T-helper 2 cell treated with Interferon-gamma antibody and Interleukin-4, amounts not matched to agents 100 ng/mL and 5 ng/mL, for 36 hours (primary cell): ENCODE data around the gene PLXNA2. TPM values are rescaled to one million over a fixed set of nuclear protein-coding genes. Genes with fewer than 3 reads are reported as not detected.

ENCODE experiments used
- intact Hi-C: fragments of 100-400 bp; cut with micrococcal nuclease; formaldehyde crosslinking; loops from one replicate; pipeline ENCODE4 v1.15.1; 2023
- total RNA-seq: library from RNA; stranded (reverse); gene quantifications from 2 replicates; pipeline ENCODE4 v1.2.3, GENCODE V29; 2022

PLXNA2 gene
- total RNA-seq, 1 donor from 2014 or later, result 0.39 TPM

DNA sequence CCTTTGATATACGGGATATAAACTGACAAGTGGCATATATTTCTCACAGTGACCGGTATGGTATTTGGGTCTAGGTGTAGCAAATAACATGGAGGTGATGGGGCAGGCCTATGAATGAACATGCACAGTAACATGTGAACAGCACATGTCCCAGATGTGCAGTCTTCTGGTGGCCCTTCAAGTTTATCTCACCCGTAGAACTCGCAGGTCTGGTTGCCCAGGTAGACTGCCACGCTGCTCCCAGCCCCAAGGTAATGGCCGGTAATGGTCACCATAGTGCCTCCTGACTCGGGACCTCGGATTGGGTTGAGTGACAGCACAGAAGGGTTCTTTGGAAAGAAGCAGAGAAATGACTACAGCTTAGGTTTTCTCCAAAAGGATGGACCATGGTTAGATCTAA lies 192.0 kb downstream of the PLXNA2 start:
- intact Hi-C loops, result no loop called here

DNA sequence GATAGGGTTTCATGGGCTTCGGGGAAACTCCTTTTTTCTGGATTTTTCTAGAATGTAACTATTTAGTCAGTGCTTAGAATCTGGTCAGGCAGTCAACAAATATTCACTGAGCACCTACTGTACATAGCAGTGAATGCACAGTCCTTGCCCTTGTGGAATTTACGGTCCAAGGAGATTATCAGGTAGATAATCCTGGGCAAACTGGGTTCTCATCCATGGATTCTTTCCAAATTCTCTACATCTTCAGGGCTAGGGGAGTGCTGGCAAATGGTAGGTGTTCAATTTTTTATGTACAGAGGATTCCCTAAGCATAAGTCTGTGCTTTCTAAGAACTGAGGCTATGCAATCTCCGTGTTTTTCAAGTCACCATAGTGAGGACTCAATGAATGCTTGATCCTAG lies 192.5 kb downstream of the PLXNA2 start:
- intact Hi-C loops, result no loop called here

- intact Hi-C loops, result no loop called here
Observed at GRCh38 chr1:208048904-208049303, 195.3 kb downstream of the PLXNA2 start.

- intact Hi-C loops, result no loop called here
Observed at GRCh38 chr1:208047975-208048374, 196.2 kb downstream of the PLXNA2 start.

DNA sequence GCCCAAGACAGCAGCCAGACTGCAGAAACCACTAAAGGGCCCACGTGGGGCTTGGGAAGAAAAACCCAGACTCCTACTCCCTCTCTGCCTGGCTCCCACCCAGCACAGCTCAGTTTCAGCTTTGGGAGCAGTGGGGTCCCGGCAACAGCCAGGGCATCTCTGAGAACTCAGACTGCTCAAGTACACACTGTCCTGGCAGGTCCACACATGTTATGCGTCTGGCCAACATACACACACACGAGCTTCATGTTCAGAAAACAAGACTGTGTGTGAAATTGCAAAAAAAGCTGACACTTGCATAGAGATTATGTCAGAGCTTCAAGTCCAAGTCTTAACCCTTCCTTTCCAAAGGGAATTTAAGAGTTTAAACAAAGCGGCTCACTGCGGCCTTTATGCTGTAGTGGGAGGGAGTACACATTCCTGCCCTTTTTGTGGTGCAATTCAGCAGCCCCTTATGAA lies 196.7 kb downstream of the PLXNA2 start:
- intact Hi-C loops, result no loop called here

DNA sequence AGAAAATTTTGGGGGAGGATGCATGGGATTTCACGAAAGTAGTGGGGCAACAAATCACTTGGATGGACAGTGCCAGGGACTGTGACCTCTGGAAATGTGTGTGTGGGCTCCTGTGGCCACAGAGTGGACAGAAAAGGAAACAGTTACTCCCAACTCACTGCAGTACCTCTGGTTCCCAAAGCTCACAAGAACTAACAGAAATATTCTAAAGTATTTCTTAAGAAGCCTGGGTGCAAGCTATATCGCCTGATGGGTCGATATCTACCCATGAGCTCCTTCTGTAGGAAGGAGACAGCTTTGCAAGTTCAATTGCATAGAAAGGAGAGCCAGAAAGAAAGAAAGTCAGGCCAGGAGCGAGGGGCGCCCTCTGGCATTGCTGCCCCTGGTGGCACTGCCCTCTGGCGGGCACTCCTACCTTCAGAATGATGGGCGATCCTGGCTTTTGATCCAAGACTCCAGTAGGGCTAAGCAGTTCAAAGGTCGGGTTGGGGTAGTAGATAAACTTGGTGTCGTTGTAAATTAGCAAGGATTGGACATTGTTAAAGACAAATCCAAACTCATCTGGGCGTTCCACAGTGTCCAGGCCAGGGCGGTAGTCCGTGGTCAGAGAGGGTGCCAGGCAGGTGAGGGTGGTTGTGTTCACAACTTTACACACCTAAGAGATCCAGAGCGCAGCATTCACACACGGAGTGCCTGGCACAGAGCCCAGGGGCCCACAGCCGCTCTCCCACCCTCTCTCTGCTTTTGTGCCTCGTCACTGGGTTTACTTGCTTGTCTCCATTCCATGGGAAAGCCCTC lies 198.5 kb downstream of the PLXNA2 start:
- intact Hi-C loops, result no loop called here

GRCh38 chr1:208044589-208045462 lies 199.4 kb downstream of the PLXNA2 start:
- intact Hi-C loops, result no loop called here

DNA sequence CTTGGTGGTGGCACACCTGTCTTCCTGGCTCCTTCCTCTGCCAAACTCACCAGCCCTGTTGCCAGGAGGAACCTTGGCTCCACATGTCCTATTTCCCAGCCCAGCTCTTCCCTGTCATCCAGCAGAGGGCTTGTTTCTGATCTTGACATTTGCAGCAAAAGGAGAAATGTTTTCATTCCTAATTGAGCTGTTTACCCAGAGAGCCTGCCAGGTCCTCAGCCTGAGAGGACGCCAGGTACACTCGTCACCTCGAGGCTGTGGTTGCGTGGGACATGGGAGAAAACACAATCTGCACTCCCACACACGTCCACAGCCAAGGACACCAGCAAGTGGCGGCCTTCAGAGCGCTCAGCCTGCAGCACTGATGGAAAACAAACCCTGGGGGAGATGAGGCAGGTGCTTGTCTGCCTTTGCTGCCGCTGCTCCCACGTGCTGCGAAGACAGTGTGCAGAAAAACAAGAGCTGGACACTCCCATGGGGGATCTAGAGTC lies 200.4 kb downstream of the PLXNA2 start:
- intact Hi-C loops, result no loop called here

DNA sequence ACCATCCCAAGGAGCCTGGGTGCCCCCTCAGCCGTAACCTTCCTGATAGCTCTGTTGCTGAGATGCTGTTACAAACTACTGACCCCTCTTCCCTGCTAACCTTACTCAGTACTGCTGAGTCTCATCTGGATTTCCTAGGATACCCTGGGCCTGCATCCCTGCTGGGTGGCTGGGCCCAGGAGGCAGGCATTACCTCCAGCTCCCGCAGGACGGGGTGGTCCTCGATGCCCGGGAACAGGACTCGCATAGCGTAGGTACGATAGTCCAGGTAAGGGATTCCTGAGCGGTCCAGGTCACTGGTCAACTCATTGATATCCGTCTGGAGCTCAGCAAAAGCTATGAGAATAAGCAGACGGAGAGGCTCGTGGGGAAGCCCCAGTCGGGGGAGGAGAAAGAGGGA lies 201.3 kb downstream of the PLXNA2 start:
- intact Hi-C loops, result no loop called here

GRCh38 chr1:208042041-208042615 lies 202.1 kb downstream of the PLXNA2 start:
- intact Hi-C loops, result no loop called here

- intact Hi-C loops, result no loop called here
Observed at GRCh38 chr1:208041505-208041904, 202.7 kb downstream of the PLXNA2 start.

DNA sequence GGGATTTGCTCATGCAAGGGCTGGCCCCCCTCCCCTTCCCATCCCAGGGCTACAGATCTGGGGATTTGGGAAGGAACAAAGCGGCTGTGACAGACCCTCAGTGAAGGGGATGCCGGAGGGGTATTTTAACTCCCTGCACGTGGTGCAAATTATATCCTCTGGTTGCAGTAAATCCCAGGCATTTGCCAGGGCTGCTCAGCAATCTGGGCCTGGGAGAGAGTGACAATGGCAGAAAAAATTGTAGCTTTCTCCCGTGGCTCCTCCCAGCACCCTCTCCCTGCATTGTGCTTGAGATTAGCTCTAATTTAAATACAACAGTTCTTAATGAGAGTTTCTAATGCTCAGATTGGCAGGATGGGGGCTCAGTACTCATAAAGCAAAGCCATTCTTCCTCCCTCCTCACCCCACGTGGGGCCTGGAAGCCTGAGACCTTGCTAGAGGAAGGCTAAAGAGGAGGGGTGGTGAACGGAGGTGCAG lies 203.3 kb downstream of the PLXNA2 start:
- intact Hi-C loops, result no loop called here

DNA sequence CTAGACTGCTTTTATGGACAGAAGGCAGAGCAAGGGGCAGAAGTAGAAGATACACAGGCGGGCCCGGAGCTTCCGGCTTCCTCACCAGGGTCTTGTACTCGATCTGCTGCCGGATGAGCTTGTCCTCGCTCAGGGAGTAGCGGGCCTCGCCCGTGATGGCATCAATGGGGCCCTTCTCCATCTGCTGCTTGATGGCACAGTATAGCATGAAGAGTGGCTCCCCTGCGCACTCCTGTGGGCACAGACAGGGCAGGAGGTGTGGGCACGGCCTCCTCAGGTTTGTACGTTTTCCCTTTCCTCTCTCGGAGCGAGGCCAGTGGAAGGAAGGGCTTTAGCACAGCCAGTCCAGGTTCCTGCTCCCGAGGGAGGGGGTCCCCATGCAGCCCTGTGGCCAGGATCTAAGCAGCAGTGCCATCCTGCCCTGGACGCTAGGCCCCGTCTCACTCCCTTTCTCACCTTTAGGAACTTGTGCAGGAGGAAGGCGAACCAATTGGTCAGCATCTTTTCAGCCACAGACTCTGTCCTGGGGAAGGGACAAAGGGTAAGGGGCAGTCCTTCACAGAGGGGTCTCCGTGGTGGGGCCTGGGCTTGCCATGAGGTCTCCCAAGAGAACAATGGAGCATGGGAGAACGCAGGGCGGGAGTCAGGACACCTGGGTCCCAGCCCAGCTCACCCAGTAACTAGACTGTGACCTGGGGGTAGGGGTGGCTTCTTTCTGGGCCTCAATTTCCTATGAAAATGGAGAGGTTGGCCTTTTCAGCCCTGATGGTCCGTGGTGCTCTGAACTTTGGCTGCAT lies 204.4 kb downstream of the PLXNA2 start:
- intact Hi-C loops, result no loop called here

GRCh38 chr1:208038303-208038702 lies 205.9 kb downstream of the PLXNA2 start:
- intact Hi-C loops, result no loop called here

DNA sequence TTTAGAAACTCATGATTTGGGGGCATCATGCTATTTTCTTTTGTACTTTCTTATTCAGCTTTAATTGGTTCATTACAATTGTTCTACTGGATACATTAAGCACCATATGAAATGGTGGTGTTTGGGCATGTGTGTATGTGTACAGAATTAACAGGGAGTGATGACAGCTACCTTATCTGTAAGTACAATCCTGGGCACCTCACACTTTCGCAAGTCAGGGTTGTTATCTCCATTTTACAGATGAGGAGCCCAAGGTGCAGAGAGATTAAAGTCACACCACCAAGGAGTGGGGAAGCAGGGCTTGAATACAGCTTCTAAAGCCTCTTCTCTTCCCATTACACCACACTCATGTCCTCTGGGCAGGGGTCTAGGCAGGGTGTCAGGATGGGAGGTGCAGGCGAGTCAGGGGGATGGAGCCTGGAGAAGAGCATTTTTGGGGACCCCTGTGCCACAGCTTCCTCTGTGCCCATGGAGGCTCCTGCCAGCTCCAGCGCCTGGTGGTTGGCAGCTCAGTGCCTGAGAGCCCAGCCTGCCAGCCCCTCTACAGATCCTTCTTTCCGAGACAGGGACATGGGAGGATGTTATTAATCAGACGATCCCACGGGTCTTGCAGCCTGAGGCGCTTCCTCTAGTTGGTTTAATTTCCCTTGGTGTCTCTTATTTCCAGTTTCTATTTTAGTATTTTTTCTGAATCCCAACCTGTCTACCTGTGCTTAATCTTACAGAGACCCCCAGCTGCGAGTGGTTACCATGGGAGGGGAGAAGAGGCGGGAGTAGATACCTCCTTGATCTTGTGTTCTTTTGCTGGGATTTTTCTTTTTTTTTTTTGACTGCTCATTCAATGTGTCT lies 207.0 kb downstream of the PLXNA2 start:
- intact Hi-C loops, result no loop called here

DNA sequence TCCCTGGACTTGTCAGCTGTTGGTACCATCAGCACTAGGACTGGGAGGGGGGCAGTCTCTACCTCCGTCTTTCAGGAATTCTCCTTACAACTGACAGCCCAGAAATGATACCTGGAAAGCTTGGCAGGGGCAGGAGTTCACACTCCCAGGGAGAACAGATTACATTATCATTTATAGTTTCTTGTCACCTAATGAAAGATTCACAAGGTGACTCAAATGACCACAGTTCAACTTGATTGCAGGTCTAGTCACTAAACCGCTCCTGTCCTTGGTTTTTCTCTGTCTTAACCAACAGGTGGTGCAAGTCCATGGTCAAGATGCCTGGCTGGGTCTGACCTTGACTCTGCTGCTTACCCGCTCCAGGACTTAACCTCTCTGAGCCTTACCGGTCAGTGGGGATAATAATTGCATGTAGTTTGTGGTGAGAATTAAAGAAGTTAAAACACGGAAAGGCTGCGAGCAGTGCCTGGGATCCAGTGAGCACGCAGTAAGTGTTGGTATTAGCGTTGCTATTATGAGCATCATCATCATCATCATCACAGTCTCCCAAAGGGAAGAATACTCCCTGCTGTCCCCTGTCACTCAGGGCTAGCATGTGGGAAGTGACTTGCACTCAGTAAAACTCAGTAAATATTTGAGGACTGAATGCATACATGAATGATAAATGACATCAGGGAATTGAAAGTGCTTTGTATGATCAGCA lies 207.9 kb downstream of the PLXNA2 start:
- intact Hi-C loops, result no loop called here

DNA sequence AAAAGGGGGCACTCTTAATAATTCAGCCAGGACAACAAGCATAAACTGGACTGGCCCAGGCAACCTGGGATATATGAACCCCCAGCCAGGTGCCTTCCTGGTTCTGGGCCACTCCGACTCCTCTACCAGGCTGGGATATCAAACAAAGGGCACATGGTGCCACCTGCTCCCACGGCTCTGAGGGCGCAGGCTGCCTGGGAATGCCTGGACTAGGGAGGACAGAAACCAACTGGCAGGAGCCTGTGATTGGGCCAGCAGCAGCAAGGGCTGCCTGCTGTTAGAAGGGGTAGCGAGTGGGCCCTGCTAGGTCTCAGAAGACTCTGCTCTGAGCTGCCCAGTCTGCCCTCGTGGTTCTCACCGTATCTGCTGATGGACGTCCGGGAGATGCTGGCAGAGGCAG lies 210.0 kb downstream of the PLXNA2 start:
- intact Hi-C loops, result no loop called here

GRCh38 chr1:208033236-208033635 lies 210.9 kb downstream of the PLXNA2 start:
- intact Hi-C loops, result no loop called here

- intact Hi-C loops, result no loop called here
Observed at GRCh38 chr1:208031932-208032320, 212.3 kb downstream of the PLXNA2 start.
